Measurements from ENCODE around the gene GRIK3. TPM values are rescaled to one million over a fixed set of nuclear protein-coding genes. Genes with fewer than 3 reads are reported as not detected.

The GRIK3 gene
- total and polyA plus RNA-seq, 2 experiments from 2014 or later: under 0.01 TPM; not detected in 1

DNA sequence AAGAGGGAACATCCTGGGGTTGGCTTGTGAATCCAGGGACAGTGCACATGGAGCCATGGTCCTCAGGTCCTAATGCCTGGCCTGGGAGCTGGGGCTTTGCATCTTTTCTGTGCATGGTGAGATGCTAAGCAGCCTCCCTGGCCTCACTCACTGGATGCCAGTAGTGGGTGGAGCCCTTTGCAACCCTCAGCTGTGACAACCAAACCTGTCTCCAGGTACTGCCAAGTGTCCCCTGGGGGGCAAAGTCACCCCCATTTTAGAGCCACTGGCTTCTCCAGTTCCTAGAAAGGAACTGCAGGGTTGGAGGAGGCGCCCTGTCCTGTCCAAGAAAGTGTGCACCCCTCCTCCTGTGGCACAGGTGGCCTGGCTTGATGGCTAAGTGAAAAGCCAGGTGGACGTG, 44.6 kb upstream of the GRIK3 start:
- no peak overlapping the region for H2AFZ ChIP-seq
- no peak overlapping the region for H3K4me3 ChIP-seq
- no peak overlapping the region for H3K4me2 ChIP-seq
- H3K4me1 ChIP-seq (ENCODE audit: insufficient read depth): no peaks in the 10 kb centered on the region
- DNase-seq (ENCODE audit: low spot score): no peak
- H3K9me3 ChIP-seq (ENCODE audit: low read depth): no peaks in the 10 kb centered on the region
- TF ChIP-seq EZH2 (IDR thresholded peaks at IDR 0.05; ENCODE audit: borderline replicate concordance) (no peak), EZH2phosphoT487 (IDR thresholded peaks at IDR 0.05; ENCODE audit: low read depth, severe bottlenecking, unreplicated experiment) (no peak)
- TF ChIP-seq, protein P1, sequence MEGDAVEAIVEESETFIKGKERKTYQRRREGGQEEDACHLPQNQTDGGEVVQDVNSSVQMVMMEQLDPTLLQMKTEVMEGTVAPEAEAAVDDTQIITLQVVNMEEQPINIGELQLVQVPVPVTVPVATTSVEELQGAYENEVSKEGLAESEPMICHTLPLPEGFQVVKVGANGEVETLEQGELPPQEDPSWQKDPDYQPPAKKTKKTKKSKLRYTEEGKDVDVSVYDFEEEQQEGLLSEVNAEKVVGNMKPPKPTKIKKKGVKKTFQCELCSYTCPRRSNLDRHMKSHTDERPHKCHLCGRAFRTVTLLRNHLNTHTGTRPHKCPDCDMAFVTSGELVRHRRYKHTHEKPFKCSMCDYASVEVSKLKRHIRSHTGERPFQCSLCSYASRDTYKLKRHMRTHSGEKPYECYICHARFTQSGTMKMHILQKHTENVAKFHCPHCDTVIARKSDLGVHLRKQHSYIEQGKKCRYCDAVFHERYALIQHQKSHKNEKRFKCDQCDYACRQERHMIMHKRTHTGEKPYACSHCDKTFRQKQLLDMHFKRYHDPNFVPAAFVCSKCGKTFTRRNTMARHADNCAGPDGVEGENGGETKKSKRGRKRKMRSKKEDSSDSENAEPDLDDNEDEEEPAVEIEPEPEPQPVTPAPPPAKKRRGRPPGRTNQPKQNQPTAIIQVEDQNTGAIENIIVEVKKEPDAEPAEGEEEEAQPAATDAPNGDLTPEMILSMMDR (IDR thresholded peaks at IDR 0.05; ENCODE audit: poor library complexity): no peak
- no peaks in the 10 kb centered on the region for H3K79me2 ChIP-seq
- H3K9me2 ChIP-seq (replicated peaks; ENCODE audit: insufficient read depth): no peaks in the 10 kb centered on the region
- no peaks in the 10 kb centered on the region for H4K20me1 ChIP-seq (ENCODE audit: insufficient read depth, poor library complexity, severe bottlenecking)
- H3K27me3 ChIP-seq: peaks cover 3% of the 10 kb centered on the region
- H3K27ac ChIP-seq: no peak overlapping the region
- WGBS (ENCODE audit: low lambda C conversion rate, missing lambda C conversion rate): 88% methylated on average over 2 of the region's 2 CpGs
- H3K36me3 ChIP-seq (replicated peaks; ENCODE audit: insufficient read depth, low read depth): no peaks in the 10 kb centered on the region

DNA sequence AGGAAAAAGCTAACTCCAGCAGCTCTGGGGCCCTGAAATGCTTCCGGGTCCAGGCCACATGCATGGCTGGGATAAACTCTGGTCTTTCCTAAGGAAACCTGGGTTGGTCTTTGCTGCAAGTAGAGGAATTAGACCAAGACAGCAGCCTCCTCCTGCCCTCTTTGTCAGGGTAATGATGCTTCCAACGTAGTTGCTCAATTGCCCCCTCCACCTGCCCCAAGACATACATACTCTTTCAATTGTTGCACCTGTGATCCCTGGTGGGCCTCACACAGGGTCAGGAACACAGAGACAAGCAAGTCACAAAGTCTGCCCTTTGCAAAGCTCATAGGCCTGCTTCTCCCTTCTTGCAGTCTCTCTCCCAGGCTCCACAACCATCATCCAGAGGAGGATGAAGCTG, 41.9 kb upstream of the GRIK3 start:
- Histone ChIP-seq H3K9me3 (ENCODE audit: low read depth) (no peaks in the 10 kb centered on the region), H3K9me2 (replicated peaks; ENCODE audit: insufficient read depth) (no peaks in the 10 kb centered on the region), H3K27me3 (no peaks in the 10 kb centered on the region), H3K79me2 (no peaks in the 10 kb centered on the region), H3K36me3 (replicated peaks; ENCODE audit: insufficient read depth, low read depth) (no peaks in the 10 kb centered on the region), H3K4me1 (ENCODE audit: insufficient read depth) (no peaks in the 10 kb centered on the region), H4K20me1 (ENCODE audit: insufficient read depth, poor library complexity, severe bottlenecking) (no peaks in the 10 kb centered on the region), H3K27ac (no peak overlapping the region), H2AFZ (no peak overlapping the region), H3K4me2 (no peak overlapping the region), H3K4me3 (no peak overlapping the region)
- WGBS (ENCODE audit: low lambda C conversion rate, missing lambda C conversion rate): 84% methylated on average over 2 of the region's 2 CpGs
- DNase-seq (ENCODE audit: low spot score): no peak
- no peak for TF ChIP-seq EZH2 (IDR thresholded peaks at IDR 0.05; ENCODE audit: borderline replicate concordance)
- TF ChIP-seq, protein P1 (IDR thresholded peaks at IDR 0.05; ENCODE audit: poor library complexity): no peak
- no peak for TF ChIP-seq EZH2phosphoT487 (IDR thresholded peaks at IDR 0.05; ENCODE audit: low read depth, severe bottlenecking, unreplicated experiment)

DNA sequence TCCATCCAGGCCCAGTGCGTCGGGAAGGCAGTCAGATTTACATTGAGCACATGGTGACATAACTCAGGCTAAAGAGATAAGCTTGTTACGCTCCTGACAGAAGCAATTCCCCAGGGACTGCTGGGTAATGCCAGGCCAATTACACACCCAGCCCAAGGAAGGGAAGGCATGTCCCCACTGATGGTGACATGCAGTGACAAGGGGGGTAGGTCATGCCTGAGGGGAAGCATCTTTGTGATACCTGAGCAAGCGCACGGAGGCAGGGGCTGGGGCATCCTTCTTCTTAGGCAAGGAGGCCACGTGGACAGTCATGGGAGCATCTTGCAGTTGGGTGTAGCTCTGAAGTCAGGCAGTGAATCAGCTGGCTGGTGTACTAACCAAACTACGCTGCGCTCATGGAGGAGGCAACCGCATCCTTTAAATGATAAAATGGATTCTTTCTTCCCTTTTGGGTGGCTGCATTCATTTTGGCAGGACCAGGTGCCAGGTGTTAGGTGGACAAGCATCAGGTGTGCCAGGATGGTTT, 39.6 kb upstream of the GRIK3 start:
- Histone ChIP-seq H3K9me3 (ENCODE audit: low read depth) (no peaks in the 10 kb centered on the region), H3K79me2 (no peaks in the 10 kb centered on the region), H3K9me2 (replicated peaks; ENCODE audit: insufficient read depth) (no peaks in the 10 kb centered on the region), H3K4me1 (ENCODE audit: insufficient read depth) (no peaks in the 10 kb centered on the region), H3K36me3 (replicated peaks; ENCODE audit: insufficient read depth, low read depth) (no peaks in the 10 kb centered on the region), H3K27ac (no peak overlapping the region), H3K4me2 (no peak overlapping the region), H2AFZ (no peak overlapping the region), H3K27me3 (no peaks in the 10 kb centered on the region), H4K20me1 (ENCODE audit: insufficient read depth, poor library complexity, severe bottlenecking) (no peaks in the 10 kb centered on the region), H3K4me3 (no peak overlapping the region)
- no peak for DNase-seq (ENCODE audit: low spot score)
- whole genome bisulfite sequencing (ENCODE audit: low lambda C conversion rate, missing lambda C conversion rate): 77% methylated on average over 9 of the region's 9 CpGs
- TF ChIP-seq, protein P1 (IDR thresholded peaks at IDR 0.05; ENCODE audit: poor library complexity): no peak
- TF ChIP-seq EZH2phosphoT487 (IDR thresholded peaks at IDR 0.05; ENCODE audit: low read depth, severe bottlenecking, unreplicated experiment): no peak
- TF ChIP-seq EZH2 (IDR thresholded peaks at IDR 0.05; ENCODE audit: borderline replicate concordance): no peak
